Endodermal cell (in vitro differentiated cells): ENCODE data around the gene SP6. TPM values are rescaled to one million over a fixed set of nuclear protein-coding genes. Genes with fewer than 3 reads are reported as not detected.

Source experiments
- DNase-seq: peaks from one replicate; pipeline ENCODE4 v3.0.0-alpha.2; 2017
- H3K27ac ChIP-seq: 2 replicates; pipeline ENCODE4 v1.5.1; 2013; ENCODE audit warnings: mild to moderate bottlenecking, low read depth, low read length, moderate library complexity
- H3K27me3 ChIP-seq: 2 replicates; pipeline ENCODE4 v1.6.1; 2013; ENCODE audit warnings: mild to moderate bottlenecking, low read length, moderate library complexity; ENCODE audit not compliant: insufficient read depth, control insufficient read depth, poor library complexity, severe bottlenecking
- H3K36me3 ChIP-seq: 2 replicates; pipeline ENCODE4 v1.7.0; 2013; ENCODE audit warnings: mild to moderate bottlenecking, low read length, moderate library complexity; ENCODE audit not compliant: control insufficient read depth, insufficient read depth
- H3K4me1 ChIP-seq: one replicate; pipeline ENCODE4 v1.7.0; 2013; ENCODE audit warnings: low read length; ENCODE audit not compliant: control insufficient read depth, insufficient read depth
- H3K4me3 ChIP-seq: 2 replicates; pipeline ENCODE4 v1.5.1; 2013; ENCODE audit warnings: mild to moderate bottlenecking, low read length, moderate library complexity
- H3K9ac ChIP-seq: 2 replicates; pipeline ENCODE4 v1.6.1; 2013; ENCODE audit warnings: mild to moderate bottlenecking, low read length, moderate library complexity; ENCODE audit not compliant: poor library complexity, severe bottlenecking; ENCODE audit errors: extremely low read depth
- H3K9me3 ChIP-seq: 2 replicates; pipeline ENCODE4 v1.6.1; 2013; ENCODE audit warnings: mild to moderate bottlenecking, low read length, moderate library complexity; ENCODE audit not compliant: control insufficient read depth
- H3K27ac Mint-ChIP-seq: 2 replicates; pipeline ENCODE4 v1.8.0; 2020; ENCODE audit warnings: mixed read lengths
- H3K27me3 Mint-ChIP-seq: 2 replicates; pipeline ENCODE4 v1.8.0; 2021; ENCODE audit warnings: mild to moderate bottlenecking, mixed read lengths; ENCODE audit not compliant: insufficient read depth
- H3K36me3 Mint-ChIP-seq: 2 replicates; pipeline ENCODE4 v1.8.0; 2020; ENCODE audit warnings: low read depth, mixed read lengths
- H3K4me1 Mint-ChIP-seq: 2 replicates; pipeline ENCODE4 v1.8.0; 2020; ENCODE audit warnings: mixed read lengths
- H3K4me3 Mint-ChIP-seq: 2 replicates; pipeline ENCODE4 v1.8.0; 2020; ENCODE audit warnings: mild to moderate bottlenecking, moderate library complexity, mixed read lengths
- H3K9me3 Mint-ChIP-seq: 2 replicates; pipeline ENCODE4 v1.8.0; 2020; ENCODE audit warnings: mild to moderate bottlenecking, mixed read lengths
- CTCF ChIP-seq: fragments of 200-600 bp; sonication (generic); conservative IDR thresholded peaks from 2 replicates; pipeline ENCODE4 v1.5.0; 2021; ENCODE audit warnings: antibody characterized with exemption, mild to moderate bottlenecking
- WGBS, 2 experiments: methylation state at CpG; one replicate each; pipeline versions ENCODE4 v1.1.5 to v1.1.7; 2013; ENCODE audit warnings: missing lambda C conversion rate in 2 of 2, mixed read lengths in 1 of 2; ENCODE audit not compliant: insufficient coverage in 1 of 2, insufficient read length in 1 of 2; 5-methylcytosine and 5-hydroxymethylcytosine counted together
- total RNA-seq, 2 donors: library from RNA; stranded (reverse); fragmentation: NEBNext Ultra II Directional in 1 of 2; extraction: Animal tissue kit (Norgen Biotek cat#: 25700) in 1 of 2; gene quantifications; 2 replicates in 1 of 2; 3 replicates in 1 of 2; pipeline ENCODE4 v1.2.1, GENCODE V29; 2021

Gene SP6
- total RNA-seq, 2 donors from 2014 or later, result 3.1 to 3.7 TPM

DNA sequence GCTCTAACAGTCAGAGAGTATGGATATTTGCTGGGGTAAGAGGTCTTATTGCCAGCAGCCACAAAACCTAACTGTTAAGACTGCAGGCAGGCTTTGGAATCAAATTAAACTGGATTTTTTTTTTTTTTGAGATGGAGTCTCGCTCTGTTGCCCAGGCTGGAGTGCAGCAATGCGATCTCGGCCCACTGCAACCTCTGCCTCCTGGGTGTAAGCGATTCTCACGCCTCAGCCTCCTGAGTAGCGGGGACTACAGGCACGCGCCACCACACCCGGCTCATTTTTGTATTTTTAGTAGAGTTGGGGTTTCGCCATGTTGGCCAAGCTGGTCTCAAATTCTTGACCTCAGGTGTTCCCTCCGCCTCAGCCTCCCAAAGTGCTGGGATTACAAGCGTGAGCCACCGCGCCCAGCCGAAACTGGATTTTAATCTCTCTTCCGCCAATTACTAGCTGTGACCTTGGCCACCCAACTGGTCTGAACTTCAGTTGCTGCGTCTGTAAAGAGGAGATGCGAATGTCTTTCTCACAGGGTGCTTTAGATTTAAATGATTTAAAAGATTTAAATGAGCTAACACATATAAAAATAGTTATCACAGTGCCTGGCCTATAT is 20.5 kb downstream of the SP6 start:
- DNase-seq, result no peak
- no peaks in the 10 kb centered on the region for H3K4me1 ChIP-seq
- peaks cover 25% of the 10 kb centered on the region for H3K36me3 ChIP-seq
- peaks cover 8% of the 10 kb centered on the region for H3K4me1 Mint-ChIP-seq
- H3K4me3 ChIP-seq, result peak overlapping the region; percentile 99
- no peak for TF ChIP-seq CTCF
- peak overlapping the region; percentile 76 for H3K27ac Mint-ChIP-seq
- H3K27me3 ChIP-seq, result no peaks in the 10 kb centered on the region
- no peaks in the 10 kb centered on the region for H3K9me3 Mint-ChIP-seq
- peaks cover 4% of the 10 kb centered on the region for H3K27me3 Mint-ChIP-seq
- H3K9me3 ChIP-seq, result no peaks in the 10 kb centered on the region
- WGBS, 2 experiments, result 81 to 82% methylated on average over 12 to 18 of the region's 18 CpGs
- peaks cover 26% of the 10 kb centered on the region for H3K36me3 Mint-ChIP-seq
- no peak overlapping the region for H3K27ac ChIP-seq
- peak overlapping the region; percentile 75 for H3K9ac ChIP-seq
- peak overlapping the region; percentile 81 for H3K4me3 Mint-ChIP-seq

- Histone ChIP-seq H3K9ac (no peak overlapping the region), H3K9me3 (no peaks in the 10 kb centered on the region), H3K27ac (no peak overlapping the region), H3K27me3 (no peaks in the 10 kb centered on the region), H3K36me3 (peaks cover 30% of the 10 kb centered on the region), H3K4me1 (no peaks in the 10 kb centered on the region), H3K4me3 (peak overlapping the region; percentile 99)
- Mint-ChIP-seq H3K27ac (no peak overlapping the region), H3K4me3 (peak overlapping the region; percentile 81), H3K36me3 (peaks cover 29% of the 10 kb centered on the region), H3K9me3 (no peaks in the 10 kb centered on the region), H3K27me3 (peaks cover 4% of the 10 kb centered on the region), H3K4me1 (peaks cover 8% of the 10 kb centered on the region)
- TF ChIP-seq CTCF, result no peak
- WGBS, 2 experiments, result 87 to 96% methylated on average over 3 of the region's 3 CpGs
- no peak for DNase-seq
Observed at GRCh38 chr17:47829870-47830269, 21.1 kb downstream of the SP6 start.

DNA sequence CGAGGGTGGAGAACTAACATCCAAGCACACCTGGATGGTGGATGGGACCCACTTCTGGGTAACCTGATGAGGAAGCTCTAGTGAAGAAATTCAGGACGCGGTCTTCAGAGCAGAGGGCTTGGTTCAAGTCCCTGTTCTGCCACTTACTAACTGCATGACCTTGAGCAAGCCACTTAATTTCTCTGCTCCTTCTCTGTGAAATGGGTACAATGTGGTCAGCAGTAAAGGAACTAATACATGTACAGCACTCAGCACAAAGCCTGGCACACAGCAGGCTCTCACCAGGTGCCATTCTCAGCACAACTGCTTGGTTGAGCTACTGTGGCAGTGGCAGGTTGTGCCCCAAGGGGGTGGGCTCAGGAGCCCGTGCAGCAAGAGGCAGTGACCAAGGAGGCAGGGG is 27.4 kb downstream of the SP6 start:
- no peaks in the 10 kb centered on the region for H3K4me1 ChIP-seq
- H3K9ac ChIP-seq, result no peak overlapping the region
- H3K9me3 ChIP-seq, result no peaks in the 10 kb centered on the region
- Mint-ChIP-seq H3K9me3 (no peaks in the 10 kb centered on the region), H3K27ac (no peak overlapping the region), H3K36me3 (peaks cover 41% of the 10 kb centered on the region), H3K4me3 (no peak overlapping the region), H3K27me3 (no peaks in the 10 kb centered on the region), H3K4me1 (peaks cover 10% of the 10 kb centered on the region)
- H3K27ac ChIP-seq, result no peak overlapping the region
- peaks cover 38% of the 10 kb centered on the region for H3K36me3 ChIP-seq
- H3K4me3 ChIP-seq, result no peak overlapping the region
- H3K27me3 ChIP-seq, result no peaks in the 10 kb centered on the region
- 92% methylated on average over 4 of the region's 4 CpGs; no CpG with 5 or more reads in 1 of the 2 experiments for WGBS, 2 experiments
- TF ChIP-seq CTCF, result no peak
- no peak for DNase-seq
